Tibial artery (tissue), 4 donors: Measurements from ENCODE around the gene PUS7.

ENCODE experiments used
- DNase-seq, 2 donors: peaks; one replicate each; pipeline ENCODE4 v3.0.0-alpha.2; 2019
- H3K27ac ChIP-seq, 2 donors: fragments of 200-600 bp; sonication (generic) in 1 of 2; 1 replicate in 1 of 2; 2 replicates in 1 of 2; pipeline ENCODE4 v1.5.1; 2018 to 2019; ENCODE audit warnings: mild to moderate bottlenecking in 1 of 2
- H3K27me3 ChIP-seq, 2 donors: fragments of 200-600 bp; sonication (generic) in 1 of 2; one replicate each; pipeline versions ENCODE4 v1.5.1 to v1.6.0; 2016 to 2019
- H3K36me3 ChIP-seq, 3 donors: fragments of 200-600 bp; sonication (generic) in 2 of 3; one replicate each; pipeline ENCODE4 v1.5.1; 2016 to 2019; ENCODE audit warnings: mild to moderate bottlenecking in 2 of 3
- H3K4me1 ChIP-seq, 4 donors: fragments of 200-600 bp; sonication (generic) in 2 of 4; 1 replicate in 3 of 4; 2 replicates in 1 of 4; pipeline ENCODE4 v1.5.1; 2016 to 2019
- H3K4me3 ChIP-seq, 2 donors: fragments of 200-600 bp; sonication (generic) in 1 of 2; 1 replicate in 1 of 2; 2 replicates in 1 of 2; pipeline ENCODE4 v1.5.1; 2018 to 2019; ENCODE audit warnings: mild to moderate bottlenecking in 2 of 2
- H3K9me3 ChIP-seq, 3 donors: fragments of 200-600 bp; sonication (generic) in 1 of 3; one replicate each; pipeline ENCODE4 v1.5.1; 2016 to 2019
- intact Hi-C: fragments of 100-400 bp; cut with DNase I; formaldehyde crosslinking; loops from one replicate; pipeline ENCODE4 v1.15.0; 2023; ENCODE audit warnings: low total_unique reads
- TF ChIP-seq, protein P1 (sequence below), 2 experiments: fragments of 200-600 bp in 1 of 2; fragments of 450-650 bp in 1 of 2; IDR thresholded peaks; one replicate each; pipeline ENCODE4 v1.5.1; 2017 to 2019; ENCODE audit warnings: antibody characterized with exemption in 2 of 2, mild to moderate bottlenecking in 1 of 2, moderate library complexity in 1 of 2

Gene PUS7

DNA sequence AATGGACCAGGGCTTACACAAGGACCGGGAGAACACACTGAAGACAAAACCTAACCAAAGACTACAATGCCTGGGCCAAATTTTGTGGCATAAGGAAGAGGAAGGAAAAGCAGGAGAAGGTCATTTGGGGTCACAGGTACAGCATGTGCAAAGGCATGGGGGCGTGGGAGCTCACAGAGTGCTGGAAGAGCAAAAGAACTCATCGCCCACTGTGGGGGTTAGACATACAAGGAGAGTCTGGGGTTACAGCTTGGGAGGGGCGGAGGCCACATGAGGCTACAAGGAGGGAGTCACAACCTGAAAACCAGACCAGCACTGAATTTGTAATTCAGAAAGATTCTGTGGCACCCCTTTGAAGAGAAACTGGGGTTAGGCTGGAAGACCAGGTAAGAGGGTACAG lies 9.7 kb downstream of the PUS7 start:
- Histone ChIP-seq H3K4me3 (no peak overlapping the region), H3K27me3 (no peaks in the 10 kb centered on the region), H3K27ac (no peak overlapping the region), H3K4me1 (no peaks in the 10 kb centered on the region), H3K36me3 (peaks cover 6 to 12% (median 7%) of the 10 kb centered on the region in 3 donors), H3K9me3 (no peaks in the 10 kb centered on the region)
- DNase-seq: no peak
- intact Hi-C loops: no loop called here
- TF ChIP-seq, protein P1, sequence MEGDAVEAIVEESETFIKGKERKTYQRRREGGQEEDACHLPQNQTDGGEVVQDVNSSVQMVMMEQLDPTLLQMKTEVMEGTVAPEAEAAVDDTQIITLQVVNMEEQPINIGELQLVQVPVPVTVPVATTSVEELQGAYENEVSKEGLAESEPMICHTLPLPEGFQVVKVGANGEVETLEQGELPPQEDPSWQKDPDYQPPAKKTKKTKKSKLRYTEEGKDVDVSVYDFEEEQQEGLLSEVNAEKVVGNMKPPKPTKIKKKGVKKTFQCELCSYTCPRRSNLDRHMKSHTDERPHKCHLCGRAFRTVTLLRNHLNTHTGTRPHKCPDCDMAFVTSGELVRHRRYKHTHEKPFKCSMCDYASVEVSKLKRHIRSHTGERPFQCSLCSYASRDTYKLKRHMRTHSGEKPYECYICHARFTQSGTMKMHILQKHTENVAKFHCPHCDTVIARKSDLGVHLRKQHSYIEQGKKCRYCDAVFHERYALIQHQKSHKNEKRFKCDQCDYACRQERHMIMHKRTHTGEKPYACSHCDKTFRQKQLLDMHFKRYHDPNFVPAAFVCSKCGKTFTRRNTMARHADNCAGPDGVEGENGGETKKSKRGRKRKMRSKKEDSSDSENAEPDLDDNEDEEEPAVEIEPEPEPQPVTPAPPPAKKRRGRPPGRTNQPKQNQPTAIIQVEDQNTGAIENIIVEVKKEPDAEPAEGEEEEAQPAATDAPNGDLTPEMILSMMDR (IDR thresholded peaks at IDR 0.05): no peak

DNA sequence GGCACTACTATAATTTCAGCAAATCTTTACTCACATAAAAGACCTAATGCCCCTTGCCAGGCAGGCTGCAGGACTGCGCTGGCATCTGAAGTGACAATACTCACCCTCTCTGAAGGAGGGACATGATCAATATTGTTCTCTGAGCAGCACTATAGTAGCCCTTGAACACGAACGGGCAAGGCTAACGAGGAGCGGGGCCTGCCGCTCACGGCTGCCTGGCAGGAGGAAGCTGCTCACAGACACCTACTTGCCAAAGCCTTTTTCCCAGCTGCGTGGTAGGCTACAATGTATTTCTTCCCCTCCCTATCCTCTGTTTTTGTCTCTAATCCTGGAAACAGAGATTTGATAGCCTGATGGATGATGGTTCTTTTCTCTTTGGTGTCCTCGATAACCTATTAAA lies 19.9 kb downstream of the PUS7 start:
- no peak for DNase-seq
- intact Hi-C loops: no loop called here
- Histone ChIP-seq H3K4me1 (no peaks in the 10 kb centered on the region), H3K36me3 (peaks cover 15 to 59% (median 50%) of the 10 kb centered on the region in 3 donors), H3K27ac (no peak overlapping the region), H3K9me3 (no peaks in the 10 kb centered on the region), H3K4me3 (no peak overlapping the region), H3K27me3 (no peaks in the 10 kb centered on the region)
- TF ChIP-seq, protein P1 (IDR thresholded peaks at IDR 0.05): no peak

DNA sequence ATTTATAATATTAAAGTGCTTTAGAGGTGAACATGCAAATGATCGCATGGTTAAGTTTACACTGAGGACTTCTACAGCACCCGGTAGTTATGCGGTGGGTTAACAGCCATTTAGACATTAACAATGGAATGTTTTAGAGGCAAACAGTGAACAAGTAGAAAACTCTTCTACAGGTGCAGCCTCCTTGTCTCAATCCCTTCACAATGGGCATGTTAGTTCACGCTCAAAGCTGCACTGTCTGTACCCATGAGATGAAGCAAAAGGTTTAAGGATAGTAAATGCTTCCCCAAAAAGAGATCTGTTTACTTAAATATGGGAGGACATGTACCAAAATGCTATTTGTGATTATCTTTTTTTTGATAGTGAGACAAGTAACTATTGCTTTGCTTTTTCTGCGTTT lies 25.1 kb downstream of the PUS7 start:
- H3K27me3 ChIP-seq: no peaks in the 10 kb centered on the region
- intact Hi-C loops: no loop called here
- no peak overlapping the region for H3K4me3 ChIP-seq
- H3K9me3 ChIP-seq: no peaks in the 10 kb centered on the region
- TF ChIP-seq, protein P1 (IDR thresholded peaks at IDR 0.05): no peak
- no peak overlapping the region for H3K27ac ChIP-seq
- peaks cover 0 to 22% (median 0%) of the 10 kb centered on the region in 4 donors for H3K4me1 ChIP-seq
- peaks cover 1 to 17% (median 15%) of the 10 kb centered on the region in 3 donors for H3K36me3 ChIP-seq
- DNase-seq: no peak

DNA sequence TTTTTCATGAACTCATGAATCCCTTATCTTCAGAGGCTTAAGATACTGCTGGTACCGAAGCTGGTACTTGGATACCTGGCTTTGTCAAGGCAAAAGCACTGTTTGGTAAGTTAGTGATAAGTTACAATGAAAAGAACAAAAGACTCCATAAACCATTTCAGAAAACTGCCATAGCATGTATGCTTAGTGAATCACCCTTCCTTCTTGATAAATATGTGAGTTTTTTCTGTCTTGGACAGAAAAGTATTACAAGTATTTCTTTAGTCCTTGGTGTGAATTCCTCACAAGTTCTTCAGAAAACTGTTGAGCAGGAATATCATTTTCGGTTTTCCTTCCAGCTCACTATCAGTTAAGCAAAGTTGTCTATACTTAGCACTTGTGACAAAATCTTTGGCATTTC lies 25.6 kb downstream of the PUS7 start:
- no peaks in the 10 kb centered on the region for H3K9me3 ChIP-seq
- H3K27me3 ChIP-seq: no peaks in the 10 kb centered on the region
- H3K27ac ChIP-seq: no peak overlapping the region
- peaks cover 0 to 14% (median 12%) of the 10 kb centered on the region in 3 donors for H3K36me3 ChIP-seq
- H3K4me3 ChIP-seq: no peak overlapping the region
- intact Hi-C loops: no loop called here
- TF ChIP-seq, protein P1 (IDR thresholded peaks at IDR 0.05): no peak
- H3K4me1 ChIP-seq: peaks cover 0 to 22% (median 0%) of the 10 kb centered on the region in 4 donors
- no peak for DNase-seq

DNA sequence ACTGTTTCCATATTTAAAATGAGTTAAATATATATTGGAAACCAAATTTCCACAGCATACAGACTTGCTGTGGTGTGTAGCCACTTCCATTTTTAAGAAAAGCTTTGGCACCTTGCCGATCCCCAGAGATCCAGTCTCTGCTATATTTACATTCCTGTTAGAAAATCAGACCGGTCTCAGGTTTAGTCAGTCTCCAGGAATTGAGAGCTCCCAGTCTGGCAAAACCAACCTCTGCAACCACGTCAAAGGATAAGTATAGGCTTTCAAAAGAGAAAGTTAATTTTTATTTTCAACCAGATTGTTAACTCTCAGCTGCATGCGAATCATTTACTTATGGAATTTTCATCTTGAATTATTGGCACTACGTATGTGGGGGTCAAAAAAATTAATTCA lies 28.2 kb downstream of the PUS7 start:
- intact Hi-C loops: no loop called here

More for the DNA sequence above, 28.2 kb downstream of the PUS7 start:
- H3K4me3 ChIP-seq: peak overlapping the region; percentile 18 to 35
- H3K27ac ChIP-seq: peak overlapping the region in 1 of 2 donors; percentile 19
- H3K9me3 ChIP-seq: no peaks in the 10 kb centered on the region
- peaks cover 0 to 3% (median 0%) of the 10 kb centered on the region in 3 donors for H3K36me3 ChIP-seq
- DNase-seq: no peak
- H3K4me1 ChIP-seq: peaks cover 0 to 22% (median 0%) of the 10 kb centered on the region in 4 donors
- TF ChIP-seq, protein P1 (IDR thresholded peaks at IDR 0.05): no peak
- H3K27me3 ChIP-seq: no peaks in the 10 kb centered on the region
